A549 treated with AZD2906 at 1 μM for 4 hours (cell line): ENCODE measurements around the gene POFUT1. TPM values are rescaled to one million over a fixed set of nuclear protein-coding genes. Genes with fewer than 3 reads are reported as not detected.

Experiments
- total RNA-seq: library from RNA; stranded (reverse); fragments of 200-300 nt; extraction: Qiagen RNA extraction; gene quantifications from 5 replicates; pipeline ENCODE4 v1.2.3, GENCODE V29; 2022

Gene POFUT1
- 40.8 to 47.4 TPM (median 44.6 TPM) in 5 replicates for total RNA-seq

DNA sequence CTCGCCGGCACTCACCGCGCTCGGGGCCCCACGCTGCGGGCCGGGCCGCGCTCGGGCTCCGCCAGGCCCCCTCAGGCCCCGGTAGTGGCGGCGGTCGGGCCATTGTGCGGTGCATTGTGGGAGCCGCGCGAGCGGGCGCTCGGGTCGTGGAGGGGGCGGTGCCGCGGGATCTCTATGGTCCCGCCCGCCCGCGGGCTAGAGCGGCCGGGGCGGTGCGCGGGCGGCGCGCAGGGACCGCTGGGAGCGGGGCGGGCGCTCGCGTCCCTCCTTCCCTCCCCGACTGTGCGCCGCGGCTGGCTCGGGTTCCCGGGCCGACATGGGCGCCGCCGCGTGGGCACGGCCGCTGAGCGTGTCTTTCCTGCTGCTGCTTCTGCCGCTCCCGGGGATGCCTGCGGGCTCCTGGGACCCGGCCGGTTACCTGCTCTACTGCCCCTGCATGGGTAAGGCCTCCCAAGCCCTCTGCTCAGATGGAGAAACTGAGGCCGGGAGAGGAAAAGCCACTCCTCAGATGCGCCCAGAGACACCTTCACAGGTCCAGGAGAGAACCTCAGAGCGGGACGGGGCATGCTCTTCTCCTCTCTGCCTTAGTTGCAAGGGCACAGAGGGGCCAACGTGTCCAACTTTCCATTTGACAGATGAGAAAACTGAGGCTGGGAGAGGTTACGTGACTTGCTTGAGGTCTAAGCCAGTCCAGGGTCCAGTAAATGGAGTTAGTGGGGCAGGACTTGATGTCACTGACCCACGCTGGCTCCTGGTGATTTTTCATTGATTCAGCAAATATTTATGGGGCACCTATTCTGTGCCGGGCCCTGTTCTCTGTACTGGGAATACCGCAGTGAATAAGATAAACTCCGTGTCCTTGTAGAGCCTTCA lies at the start of gene POFUT1, which contains the start of gene PLAGL2:
POFUT1 (plus strand) TSS at position 255 of the 873 bp plus-strand sequence; CDS start at position 317, 62 bp downstream.
PLAGL2 (minus strand) TSS at position 118 of the 873 bp plus-strand sequence. CDS start 5,565 bp downstream, outside the sequence.

DNA sequence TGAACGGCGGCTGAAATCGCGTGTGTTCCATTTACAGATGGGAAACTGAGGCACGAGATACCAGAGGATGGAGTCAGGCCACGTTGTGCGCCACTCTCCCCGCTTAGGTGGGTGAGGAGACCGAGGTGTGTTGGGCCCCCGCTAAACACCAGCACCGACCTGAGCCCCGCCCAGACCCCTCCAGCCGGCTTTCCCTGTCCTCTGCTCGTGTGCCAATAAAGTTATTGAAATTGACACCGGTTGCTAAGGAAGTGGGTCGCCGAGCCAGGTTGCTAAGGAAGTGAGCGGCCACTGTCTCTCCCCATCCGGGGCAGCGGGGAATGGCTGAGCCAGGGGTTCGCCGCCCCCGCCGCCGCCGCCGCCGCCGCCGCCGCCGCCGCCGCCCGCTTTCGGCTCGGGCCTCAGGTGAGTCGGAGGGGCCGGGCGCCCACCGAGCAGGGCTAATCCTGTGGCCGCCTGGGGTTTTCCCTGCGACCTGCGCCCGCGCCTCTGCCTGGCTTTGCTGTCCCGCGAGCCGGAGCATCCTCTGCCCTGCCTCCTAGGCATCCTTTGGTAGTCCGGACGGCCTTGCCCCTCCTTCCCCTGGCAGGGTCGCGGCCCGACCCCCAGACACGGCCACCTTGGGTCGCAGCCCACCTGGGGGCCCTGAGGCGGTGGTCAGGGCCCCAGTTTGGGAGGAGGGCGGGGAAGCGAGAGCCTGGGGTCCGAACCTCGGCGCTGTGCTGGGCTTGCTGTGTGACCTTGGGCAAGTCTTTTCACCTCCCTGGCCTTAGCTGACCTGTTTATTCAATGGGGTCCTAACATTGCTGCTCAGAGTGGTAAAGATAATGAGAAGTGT lies 69.9 kb downstream of the POFUT1 start, which contains the start of gene KIF3B:
KIF3B (plus strand) TSS at position 291 of the 838 bp plus-strand sequence. CDS start 32,127 bp downstream, outside the sequence.

Other genes starting within 250 kb of the POFUT1 start
- gene XKR7, start 239.7 kb upstream of the POFUT1 start, total RNA-seq, result 0.01 TPM in 3 of 5 replicates, not detected in the others
- 0.29 to 0.64 TPM (median 0.37 TPM) in 5 replicates for gene CCM2L, start 197.4 kb upstream of the POFUT1 start, total RNA-seq
- gene HCK, start 155.6 kb upstream of the POFUT1 start, total RNA-seq, result 0.05 to 0.11 TPM (median 0.06 TPM) in 5 replicates
- gene TM9SF4, start 98.2 kb upstream of the POFUT1 start, total RNA-seq, result 33.6 to 38.1 TPM (median 35.6 TPM) in 5 replicates
- gene PLAGL2, start 137 bp upstream of the POFUT1 start, total RNA-seq, result 16.9 to 18.6 TPM (median 18.0 TPM) in 5 replicates
- 21.2 to 26.5 TPM (median 23.7 TPM) in 5 replicates for gene KIF3B, start 69.8 kb downstream of the POFUT1 start, total RNA-seq
- 29.1 to 32.6 TPM (median 30.3 TPM) in 5 replicates for gene ASXL1, start 150.5 kb downstream of the POFUT1 start, total RNA-seq